Measurements from ENCODE around the gene HEXIM1.
A peak's percentile ranks its signal among the peaks of the same experiment; 100 is the strongest.

Gene HEXIM1, protein sequence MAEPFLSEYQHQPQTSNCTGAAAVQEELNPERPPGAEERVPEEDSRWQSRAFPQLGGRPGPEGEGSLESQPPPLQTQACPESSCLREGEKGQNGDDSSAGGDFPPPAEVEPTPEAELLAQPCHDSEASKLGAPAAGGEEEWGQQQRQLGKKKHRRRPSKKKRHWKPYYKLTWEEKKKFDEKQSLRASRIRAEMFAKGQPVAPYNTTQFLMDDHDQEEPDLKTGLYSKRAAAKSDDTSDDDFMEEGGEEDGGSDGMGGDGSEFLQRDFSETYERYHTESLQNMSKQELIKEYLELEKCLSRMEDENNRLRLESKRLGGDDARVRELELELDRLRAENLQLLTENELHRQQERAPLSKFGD

DNA sequence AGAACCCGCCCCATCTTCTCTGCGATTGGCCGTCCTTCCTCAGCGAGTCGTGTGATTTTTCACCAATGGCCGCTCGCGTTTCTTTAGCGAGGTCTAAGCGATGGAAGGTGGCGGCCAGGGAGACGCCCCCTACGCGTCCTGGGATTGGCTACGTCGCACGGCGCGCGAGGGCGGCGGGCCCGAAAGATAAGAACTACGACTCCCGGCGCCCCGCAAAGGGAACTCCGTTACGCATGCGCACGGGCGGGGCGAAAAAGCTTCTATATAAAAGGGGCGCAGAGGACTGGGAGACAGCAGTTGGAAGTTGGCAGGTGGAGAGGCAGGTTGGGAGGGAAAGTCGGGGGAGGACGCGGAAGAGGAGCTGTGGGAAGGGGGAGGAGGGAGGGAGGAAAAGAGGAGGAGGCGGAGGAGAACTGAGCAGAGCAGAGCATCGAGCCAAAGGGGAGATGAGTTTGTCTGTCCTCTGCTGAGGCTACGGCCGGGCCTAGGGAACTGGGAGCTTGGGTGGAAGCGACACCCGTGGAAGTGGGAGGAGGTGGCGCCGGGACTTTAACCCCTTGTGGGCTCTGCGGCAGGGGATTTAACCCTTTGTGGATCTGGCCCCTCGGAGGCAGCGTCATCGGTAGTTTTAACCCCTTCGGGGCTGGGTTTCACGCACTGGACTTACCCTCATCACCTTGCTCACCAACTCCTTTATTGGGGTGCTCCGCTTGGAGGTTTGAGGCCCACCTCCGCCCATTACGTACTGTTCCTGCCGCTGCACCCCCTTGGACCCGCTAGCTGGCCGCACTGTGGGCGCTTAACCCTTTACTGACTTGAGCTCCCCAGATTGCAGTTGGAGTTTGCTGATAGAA lies at the start of gene HEXIM1:
Gene HEXIM1, plus strand, starts transcription at position 293 of the 854 bp plus-strand sequence. CDS start 716 bp downstream, outside the sequence.
- DNase-seq, result peak; percentile 99

DNA sequence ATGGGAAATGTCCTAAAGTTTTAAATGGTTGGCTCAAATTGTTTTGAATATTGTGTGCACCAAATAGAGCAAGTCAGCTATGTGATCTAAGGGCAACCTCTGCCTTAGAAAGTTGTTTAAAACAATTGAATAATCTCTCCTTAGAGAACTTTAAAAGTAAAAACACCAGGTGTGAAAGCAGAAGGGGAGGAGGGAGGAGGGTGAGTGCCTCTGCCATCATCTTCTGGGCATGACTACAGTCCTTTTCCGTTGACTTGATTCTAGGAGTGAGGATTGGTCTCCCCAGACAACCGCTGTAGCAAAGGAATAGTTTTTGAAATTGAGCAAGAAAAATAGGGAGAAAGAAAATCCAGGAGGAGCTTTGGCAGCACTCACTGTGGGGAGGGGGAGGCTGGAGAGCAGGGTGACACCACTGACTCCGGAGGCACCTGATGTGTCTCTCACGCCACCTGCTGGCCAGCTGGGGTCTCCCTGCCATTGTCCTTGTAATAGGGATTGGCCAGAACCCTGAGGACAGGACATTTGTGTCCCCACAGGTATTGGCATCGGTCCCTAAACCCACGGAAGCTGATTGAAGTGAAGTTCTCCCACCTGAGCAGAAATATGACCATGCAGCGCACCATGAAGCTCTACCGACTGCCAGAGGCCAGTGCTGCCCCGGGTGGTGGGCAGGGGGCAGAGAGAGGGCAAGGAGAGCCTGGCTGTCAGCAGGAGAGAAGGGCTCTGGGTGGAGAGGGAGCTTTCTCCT lies 49.2 kb upstream of the HEXIM1 start:
- DNase-seq, result peak; percentile 64

DNA sequence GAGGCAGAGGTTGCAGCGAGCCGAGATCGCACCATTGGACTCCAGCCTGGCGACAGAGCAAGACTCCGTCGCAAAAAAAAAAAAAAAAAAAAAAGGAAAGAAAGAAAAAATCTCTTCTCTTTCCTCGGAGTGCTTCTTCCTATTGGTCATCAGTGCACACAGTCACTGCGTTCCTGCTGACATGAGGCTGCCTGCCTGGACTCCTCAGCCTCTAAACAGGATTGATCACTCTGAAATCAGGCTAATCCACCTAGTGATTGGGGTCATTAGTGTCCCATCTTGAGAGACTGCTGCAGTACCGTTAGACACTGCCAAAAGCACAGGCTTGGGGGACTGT lies 46.8 kb upstream of the HEXIM1 start:
- DNase-seq, result no peak

DNA sequence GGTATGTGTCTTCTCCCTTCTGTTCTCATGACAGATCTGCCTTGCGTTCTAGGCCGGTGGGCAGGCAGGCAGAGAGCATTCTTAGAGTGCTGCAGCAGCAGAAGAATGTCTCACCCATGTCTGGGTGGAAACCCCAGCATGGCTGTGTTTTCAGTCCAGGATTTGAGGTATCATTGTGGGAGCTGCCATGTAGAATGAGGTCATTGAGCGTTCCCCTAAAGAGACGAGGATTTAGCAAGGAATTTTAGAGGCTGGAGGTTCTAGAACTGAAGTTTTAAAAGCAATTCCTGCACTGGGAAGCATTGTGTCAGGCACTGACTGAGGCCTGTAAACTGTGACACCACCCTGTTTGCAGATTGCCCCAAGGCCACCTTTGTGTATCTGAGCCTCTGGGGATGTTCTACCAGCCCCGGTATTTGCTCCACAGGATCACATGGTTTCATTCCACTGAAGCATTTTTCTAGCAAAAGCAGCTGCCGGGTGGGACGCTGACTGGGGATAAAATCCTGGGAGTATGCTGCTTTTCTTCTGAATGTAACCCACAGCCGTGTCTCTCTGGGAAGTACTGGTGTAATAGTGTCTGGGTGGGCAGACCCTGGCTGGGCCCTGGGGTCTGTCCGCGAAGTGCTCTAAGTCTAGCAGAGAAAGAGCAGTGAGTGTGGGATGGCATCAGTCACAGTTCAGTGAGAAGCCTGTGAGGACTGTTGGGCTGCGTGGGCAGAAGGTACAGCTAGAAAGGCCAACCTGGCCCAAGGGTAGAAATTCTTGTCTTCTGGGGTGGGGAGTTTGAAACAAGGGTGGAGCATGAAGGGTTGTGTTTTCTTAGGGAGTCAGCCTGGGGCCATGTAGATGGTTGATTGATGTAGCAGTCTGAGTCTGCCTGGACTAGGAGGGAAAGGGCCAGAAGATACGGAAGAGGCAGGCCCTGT lies 46.1 kb upstream of the HEXIM1 start:
- DNase-seq, result no peak

DNA sequence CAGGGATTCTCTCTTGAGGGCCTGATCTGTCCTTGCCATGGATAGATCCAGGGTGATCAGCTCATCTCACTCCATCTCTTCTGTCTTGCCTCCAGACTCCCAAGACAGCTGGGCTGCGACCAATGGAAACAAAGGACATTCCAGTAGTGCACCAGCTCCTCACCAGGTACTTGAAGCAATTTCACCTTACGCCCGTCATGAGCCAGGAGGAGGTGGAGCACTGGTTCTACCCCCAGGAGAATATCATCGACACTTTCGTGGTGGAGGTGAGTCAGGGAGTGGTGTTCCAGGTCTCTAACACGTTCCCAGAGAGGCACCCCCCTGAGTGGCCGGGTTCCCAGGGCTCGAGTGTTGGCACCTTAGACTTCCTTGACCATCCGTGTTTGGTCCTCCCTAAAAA lies 45.4 kb upstream of the HEXIM1 start:
- no peak for DNase-seq

DNA sequence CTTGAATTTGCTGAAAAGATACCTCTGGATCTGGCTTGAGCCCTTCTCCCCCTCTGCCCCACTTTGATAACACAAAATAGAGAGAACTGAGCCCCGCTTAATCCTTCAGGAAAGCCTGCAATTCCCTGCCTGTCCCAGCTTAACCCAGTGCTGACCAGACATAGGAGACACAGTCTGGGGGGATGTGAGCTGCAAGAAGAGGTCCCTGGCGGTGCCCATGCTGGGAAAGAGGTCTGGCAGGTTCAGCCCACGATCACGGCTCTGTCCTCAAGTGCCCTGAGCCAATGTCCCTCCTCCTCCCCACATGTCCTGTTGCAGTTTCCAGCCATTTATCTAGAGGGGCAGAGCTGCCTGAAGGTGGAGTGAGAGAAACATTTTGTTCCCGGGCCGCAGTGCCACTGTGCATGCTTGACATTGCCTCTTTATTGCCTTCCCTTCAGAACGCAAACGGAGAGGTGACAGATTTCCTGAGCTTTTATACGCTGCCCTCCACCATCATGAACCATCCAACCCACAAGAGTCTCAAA lies 44.9 kb upstream of the HEXIM1 start:
- no peak for DNase-seq

DNA sequence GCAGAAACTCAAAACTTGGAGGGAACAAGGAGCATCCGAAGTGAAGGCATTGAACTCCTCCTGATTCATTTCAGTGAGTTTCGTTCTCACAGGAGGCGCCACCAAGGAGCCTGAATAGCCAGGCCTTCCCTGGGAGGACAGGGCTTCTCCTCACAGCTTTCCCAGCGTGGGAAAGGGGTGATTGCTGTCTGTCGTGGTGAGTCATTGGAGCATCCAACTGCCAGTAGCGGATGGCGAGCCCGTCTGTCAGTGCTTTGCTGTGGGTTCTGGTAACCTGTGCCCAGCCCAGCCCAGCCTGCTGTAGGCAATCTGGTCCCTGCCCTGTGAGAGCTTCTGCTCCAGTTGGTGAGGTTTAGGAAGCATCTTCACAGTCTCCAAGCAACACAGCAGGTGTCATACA lies 44.2 kb upstream of the HEXIM1 start:
- DNase-seq, result no peak

DNA sequence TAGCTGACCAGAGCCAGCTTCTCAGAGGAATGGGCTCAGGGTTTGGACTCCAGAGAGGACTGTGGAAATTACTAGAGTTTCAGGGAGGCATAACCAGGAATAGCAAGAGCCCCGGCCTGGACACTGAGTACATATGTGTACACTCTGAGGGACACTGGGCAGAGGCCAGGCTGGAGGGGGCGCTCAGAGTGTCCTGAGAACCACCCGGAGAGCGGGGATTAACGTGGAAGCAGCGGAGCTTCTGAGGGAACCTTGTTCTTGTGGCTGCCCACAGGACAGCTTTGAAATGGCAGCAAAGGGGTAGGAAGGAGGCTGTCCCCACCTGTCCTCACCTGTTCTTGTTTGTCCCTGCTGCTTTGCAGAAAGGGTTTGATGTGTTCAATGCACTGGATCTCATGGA lies 43.8 kb upstream of the HEXIM1 start:
- DNase-seq, result no peak

DNA sequence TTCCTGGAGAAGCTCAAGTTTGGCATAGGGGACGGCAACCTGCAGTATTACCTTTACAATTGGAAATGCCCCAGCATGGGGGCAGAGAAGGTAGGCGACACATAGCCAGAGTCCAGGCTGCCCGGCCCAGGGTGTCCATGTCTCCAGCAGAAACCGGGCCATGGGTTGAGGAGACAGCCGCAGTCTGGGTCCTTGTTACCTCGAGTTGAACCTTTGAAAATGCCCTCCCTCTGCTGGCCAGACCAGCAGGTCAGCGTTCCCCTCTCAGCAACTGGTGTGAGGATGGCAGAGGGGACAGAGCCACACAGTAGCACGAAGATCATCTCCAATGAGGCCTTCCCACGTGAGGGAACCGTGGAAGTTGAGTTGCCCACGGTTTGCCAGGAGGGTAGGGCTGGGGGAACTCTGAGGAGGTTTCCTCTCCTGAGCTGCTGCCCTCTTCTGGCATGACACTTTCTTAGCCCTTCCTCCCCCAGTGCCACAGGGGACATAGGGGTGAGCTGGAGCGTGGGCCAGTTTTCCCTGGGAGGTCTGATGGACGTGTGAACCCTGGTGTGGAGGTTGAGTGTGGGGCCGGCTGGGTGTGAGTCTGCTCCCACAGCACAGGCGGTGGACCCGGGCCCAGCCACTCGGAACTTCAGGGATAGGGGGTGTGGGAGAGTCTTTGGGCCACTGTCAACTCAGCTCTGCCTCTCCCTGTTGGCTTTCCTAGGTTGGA lies 43.2 kb upstream of the HEXIM1 start:
- no peak for DNase-seq

DNA sequence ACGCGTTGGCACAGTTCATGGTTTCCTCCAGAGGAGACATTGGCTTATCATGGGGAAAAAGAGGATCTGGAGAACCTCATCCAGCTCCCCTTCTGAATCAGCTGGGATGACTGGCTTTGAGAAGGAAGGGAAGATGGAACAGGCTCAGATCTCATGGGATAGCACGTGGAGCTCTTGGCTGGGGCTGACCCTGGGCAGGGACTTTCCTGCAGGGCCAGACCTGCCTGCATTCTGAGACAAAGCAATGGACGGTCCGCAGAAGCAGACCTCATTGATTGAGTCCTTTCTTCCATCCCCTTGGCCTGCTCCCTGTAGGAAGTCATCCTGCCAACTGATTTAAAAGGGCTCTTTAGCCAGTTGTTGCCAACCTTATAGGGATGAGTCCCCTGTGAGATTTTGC lies 42.2 kb upstream of the HEXIM1 start:
- no peak for DNase-seq

DNA sequence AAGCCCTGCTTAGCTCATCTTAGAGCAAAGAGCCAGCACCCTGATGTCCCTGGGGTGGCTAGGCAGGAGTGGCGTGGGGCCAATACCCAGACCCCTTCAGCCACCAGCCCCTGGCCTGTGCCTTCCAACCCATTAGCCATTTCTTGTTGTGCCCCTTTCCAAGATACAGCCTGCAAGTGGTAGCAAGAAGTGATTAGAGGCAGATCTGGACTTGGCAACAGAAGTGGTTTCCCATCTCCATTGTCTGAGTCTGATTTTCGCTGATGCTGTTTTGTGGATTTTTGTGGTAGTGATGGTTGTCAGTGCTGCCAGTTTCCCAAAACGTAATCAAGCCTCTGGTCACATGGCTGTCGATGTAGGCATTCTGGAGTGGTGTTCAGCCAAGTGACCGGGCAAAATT lies 41.7 kb upstream of the HEXIM1 start:
- no peak for DNase-seq

DNA sequence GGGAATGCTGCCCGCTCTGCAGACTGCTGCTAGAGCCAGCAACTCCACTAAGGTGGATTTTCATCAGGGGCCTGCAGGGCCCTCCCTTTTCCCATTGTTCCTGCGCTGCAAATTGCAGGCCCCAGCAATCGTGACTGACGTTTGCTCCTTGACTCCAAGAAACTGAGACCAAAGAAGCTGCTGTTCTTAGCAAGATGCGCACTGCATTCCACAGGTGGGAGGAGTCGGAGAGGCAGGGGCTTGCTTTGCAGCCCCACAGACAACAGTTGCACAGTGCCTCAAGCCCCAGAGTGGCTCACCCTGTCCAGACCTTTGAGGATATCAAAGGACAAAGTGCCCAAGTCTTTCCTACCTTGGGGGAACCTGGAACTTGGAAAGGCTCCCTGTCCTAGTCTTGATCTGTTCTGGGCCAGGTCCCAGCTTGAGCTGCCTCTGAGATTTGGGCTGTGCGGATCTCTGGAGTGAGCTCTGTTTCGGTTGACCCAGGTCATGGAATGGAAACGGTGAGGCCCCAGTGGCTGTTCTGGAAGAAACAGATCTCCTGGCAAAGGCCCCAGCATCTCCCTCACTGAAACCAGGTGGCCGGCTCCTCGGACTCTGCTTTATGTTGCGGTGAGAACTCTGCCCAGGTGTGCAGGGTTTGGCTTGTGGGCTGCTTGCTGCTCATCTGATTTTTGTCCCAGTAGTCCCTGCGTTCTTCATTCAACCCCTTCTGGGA lies 40.8 kb upstream of the HEXIM1 start:
- no peak for DNase-seq

DNA sequence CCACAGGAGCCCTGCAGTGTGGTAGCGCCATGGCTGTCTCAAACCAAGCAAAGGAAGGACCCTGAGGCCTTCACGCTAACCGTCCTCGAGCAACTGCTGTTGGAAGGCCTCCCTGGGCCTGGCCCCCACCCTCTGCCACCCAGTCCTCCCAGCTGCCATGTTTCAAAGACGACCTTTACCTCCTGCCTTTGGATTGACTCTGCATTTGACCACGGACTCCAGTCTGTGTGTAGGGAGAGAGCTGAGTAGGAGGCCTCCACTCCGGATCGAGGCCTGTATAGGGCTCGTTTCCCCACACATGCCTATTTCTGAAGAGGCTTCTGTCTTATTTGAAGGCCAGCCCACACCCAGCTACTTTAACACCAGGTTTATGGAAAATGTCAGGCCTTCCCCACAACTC lies 40.2 kb upstream of the HEXIM1 start:
- DNase-seq, result no peak

DNA sequence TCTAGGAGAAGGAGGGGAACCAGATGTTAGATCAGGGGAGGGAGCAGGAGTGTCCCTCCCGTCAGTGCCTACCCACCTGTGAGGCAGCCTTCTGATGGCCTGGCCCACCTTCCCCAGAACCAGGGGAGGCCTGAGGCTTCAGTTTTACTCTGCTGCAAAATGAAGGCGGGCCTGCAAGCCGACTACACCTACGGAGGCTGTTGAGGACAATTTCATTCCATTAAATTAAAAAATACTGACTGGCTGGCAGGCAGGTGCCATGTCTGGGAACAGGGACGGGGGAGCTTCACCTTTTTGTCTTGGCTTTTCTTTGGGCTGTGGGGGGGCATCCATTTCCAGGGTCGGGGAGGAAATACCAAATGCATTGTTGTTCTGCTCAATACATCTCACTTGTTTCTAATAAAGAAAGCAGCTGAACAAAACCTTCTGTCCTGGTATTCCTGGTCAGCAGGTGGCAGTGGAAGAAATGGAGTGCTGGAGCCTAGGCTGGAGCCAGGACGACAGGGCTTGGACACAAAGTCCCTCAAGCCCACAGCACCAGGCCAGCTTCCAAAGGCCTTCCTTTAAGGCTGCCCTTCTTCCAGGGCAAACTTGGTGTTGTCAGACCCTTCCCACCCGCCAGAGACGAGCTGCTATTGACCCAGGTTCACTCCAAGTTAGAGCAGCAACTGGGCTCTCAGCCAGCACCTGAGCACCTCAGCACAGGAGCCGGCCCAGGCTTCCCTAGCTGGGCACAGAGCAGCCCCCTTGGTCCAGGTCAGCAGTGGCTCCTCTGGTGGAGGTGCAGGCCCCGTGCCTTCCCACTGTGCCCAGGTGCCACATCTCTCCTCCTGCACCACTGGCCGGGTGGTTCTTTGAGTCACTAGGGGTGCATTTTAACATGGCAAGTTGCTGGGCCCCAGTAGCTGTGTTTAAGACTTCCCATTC lies 39.4 kb upstream of the HEXIM1 start:
- DNase-seq, result no peak

DNA sequence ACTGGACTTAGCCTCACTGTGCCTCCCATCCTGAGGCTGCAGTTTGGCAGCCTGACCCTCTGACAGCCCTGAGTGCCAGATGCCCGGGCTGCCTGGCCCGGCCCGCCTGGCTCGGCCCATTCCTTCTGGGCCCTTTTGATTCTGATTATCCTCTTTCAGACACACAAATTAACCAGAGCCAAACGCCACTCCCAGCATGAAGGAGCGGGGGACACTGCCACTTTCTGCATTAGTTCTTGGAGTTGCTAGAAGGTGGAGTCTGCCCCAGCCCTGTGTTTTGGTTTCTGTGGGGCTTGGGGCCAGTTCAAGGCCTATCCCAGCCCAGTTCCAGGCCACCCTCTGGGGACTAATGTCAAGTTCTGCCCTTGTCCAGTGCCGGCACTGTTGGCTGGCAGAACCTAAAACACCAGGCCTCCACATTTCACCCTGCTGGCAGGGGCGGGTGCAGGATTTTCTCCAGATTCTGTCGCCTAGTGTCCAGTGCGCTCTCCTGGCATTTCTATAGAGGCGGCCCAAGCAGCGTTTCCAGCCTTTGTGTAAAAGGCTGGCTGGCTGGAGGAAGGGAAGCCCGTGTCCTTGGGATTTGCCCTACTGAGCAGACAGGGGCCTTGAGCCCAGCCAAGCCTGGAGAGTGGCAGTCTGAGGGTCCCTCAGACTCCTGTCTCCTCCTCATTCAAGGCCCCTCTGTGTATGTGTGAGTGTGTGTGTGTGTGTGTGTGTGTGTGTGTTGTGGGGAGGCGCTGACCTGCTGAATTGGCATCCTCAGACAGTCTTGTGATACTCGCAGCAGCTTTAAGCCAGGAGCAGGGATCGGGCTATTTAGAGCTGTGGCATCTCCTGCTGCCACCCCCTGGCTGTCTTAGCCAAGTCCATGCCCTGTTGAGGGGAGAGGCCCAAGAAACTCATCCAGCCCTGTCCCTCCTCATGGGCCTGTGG lies 37.3 kb upstream of the HEXIM1 start:
- DNase-seq, result no peak

DNA sequence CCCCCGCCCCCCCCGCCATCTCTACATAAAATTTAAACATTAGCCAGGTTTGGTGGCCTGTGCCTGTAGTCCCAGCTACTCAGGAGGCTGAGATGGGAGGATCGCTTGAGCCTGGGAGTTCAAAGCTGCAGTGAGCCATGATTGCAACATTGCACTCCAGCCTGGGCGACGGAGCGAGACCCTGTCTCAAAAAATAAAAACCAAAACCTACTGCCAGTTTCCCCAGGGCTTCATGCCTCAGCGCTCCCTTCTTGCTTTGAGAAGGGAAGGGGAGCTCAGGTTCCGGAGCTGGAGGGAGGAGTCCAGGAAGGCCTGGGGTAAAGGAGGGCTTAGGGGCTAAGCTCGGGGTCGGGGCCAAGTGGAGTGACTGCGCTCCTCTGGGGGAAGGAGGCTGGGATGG lies 36.4 kb upstream of the HEXIM1 start:
- DNase-seq, result no peak

DNA sequence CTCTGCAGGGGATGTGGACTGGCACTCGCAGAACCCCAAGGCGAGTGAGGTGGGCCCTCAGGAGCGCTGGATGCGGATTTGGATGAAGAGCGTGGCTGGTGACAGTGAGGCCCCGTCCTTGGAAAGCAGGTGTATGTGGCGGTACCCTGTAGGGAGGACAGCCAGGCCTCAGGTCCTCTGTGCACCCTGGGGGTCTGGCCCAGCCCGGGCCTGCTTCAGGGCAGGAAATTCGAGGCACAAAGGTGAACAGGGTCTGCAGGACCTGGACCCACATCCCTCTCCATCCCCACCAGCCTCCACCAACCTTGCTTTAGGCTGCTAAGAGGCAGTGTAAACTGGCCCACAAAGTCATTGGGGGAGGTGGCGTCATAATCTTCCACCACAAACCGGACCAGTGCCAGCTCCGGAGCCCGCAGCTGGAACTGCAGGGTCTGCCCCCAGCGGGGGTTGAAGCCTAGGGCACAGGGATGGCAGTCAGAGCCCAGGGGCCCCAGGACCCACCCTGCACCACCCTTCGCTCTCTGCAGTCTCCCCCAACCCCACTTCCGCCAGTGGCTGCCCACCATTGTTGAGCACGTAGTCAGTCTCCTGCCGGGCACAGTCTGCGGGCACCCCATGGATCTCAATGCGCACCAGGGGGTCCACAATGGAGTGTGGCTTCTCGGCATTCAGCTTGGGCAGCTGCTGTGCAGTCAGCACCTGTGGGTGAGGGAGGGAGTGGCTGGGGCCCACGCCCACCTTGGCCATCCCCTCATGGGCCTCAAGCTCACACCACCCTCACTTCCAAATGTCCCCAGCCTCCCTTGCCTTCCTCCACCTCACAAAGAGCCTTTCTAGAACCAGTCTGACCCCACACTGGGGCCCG lies 35.5 kb upstream of the HEXIM1 start:
- DNase-seq, result no peak

DNA sequence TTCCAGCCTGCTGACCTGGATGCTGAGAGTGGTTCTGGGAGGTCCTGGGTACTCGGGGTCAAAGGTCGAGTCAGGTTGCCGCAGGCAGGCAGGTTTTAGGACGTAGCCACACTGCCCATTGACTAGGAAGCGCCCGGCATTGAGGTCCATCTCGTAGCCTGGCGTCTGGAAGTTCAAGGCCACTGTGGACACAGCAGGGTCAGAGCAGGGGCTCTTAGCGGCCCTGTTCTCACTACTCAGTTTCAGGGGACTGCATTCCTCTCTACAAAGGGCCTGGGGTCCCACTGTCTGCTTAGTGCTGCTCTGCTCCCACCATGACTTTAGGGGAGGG lies 34.9 kb upstream of the HEXIM1 start:
- no peak for DNase-seq
